GM18951 (cell line): ENCODE measurements around the gene PWWP2B.
A peak's percentile ranks its signal among the peaks of the same experiment; 100 is the strongest.

Source experiments
- POLR2A ChIP-seq: IDR thresholded peaks from 4 replicates; pipeline ENCODE4 v1.6.1; 2011; ENCODE audit warnings: mild to moderate bottlenecking; ENCODE audit not compliant: insufficient read length, insufficient read depth; ENCODE audit errors: extremely low read depth
- in situ Hi-C: fragments of 300-500 bp; cut with MboI; formaldehyde crosslinking; loops from one replicate; pipeline ENCODE4 v1.12.0; 2022; ENCODE audit warnings: low sequenced_read_pairs, mixed read lengths, inconsistent platforms; ENCODE audit not compliant: unreplicated experiment

Gene PWWP2B

GRCh38 chr10:132420981-132421846, 24.2 kb downstream of the PWWP2B start:
- in situ Hi-C loops, result no loop called here
- TF ChIP-seq POLR2A, result peak; percentile 12

- in situ Hi-C loops, result no loop called here
Measured at GRCh38 chr10:132421847-132422751, 25.1 kb downstream of the PWWP2B start.

GRCh38 chr10:132422903-132423825, 26.2 kb downstream of the PWWP2B start:
- in situ Hi-C loops, result no loop called here

More at GRCh38 chr10:132421847-132422751, 25.1 kb downstream of the PWWP2B start:
- TF ChIP-seq POLR2A, result peak; percentile 21

GRCh38 chr10:132423966-132424861, 27.2 kb downstream of the PWWP2B start:
- in situ Hi-C loops, result no loop called here
- TF ChIP-seq POLR2A, result no peak

More at GRCh38 chr10:132422903-132423825, 26.2 kb downstream of the PWWP2B start:
- no peak for TF ChIP-seq POLR2A

- TF ChIP-seq POLR2A, result no peak
- in situ Hi-C loops, result no loop called here
Measured at GRCh38 chr10:132425029-132425756, 28.2 kb downstream of the PWWP2B start.

- no peak for TF ChIP-seq POLR2A
- in situ Hi-C loops, result no loop called here
Measured at GRCh38 chr10:132425757-132426155, 28.8 kb downstream of the PWWP2B start.

GRCh38 chr10:132427006-132427771, 30.2 kb downstream of the PWWP2B start:
- TF ChIP-seq POLR2A, result no peak
- in situ Hi-C loops, result no loop called here

GRCh38 chr10:132427939-132428367, 31.0 kb downstream of the PWWP2B start:
- TF ChIP-seq POLR2A, result no peak
- in situ Hi-C loops, result no loop called here

- in situ Hi-C loops, result no loop called here
Measured at GRCh38 chr10:132428486-132428995, 31.5 kb downstream of the PWWP2B start.

More at GRCh38 chr10:132428486-132428995, 31.5 kb downstream of the PWWP2B start:
- no peak for TF ChIP-seq POLR2A
